HEK293 (cell line): ENCODE measurements around the gene SYNPO2.
A peak's percentile ranks its signal among the peaks of the same experiment; 100 is the strongest.

Source experiments
- CTCF ChIA-PET: fragments of 350-600 bp; formaldehyde crosslinking; extraction: SDS; loops from one replicate; lab custom pipeline; 2021; ENCODE audit warnings: antibody characterized with exemption; lab: Yijun Ruan, JAX
- POLR2A ChIA-PET: fragments of 300-600 bp; formaldehyde crosslinking; extraction: SDS; loops from one replicate; lab custom pipeline; 2020; ENCODE audit warnings: antibody characterized with exemption, inconsistent platforms; lab: Yijun Ruan, JAX
- H3K27ac ChIP-seq: fragments of 200-500 bp; sonication (Bioruptor generic); 2 replicates; pipeline ENCODE4 v1.5.1; 2014; ENCODE audit warnings: low read depth, low read length, control low read depth, inconsistent platforms; ENCODE audit errors: extremely low read depth
- H3K36me3 ChIP-seq, 2 experiments: fragments of 200-500 bp in 1 of 2; sonication (Bioruptor generic) in 1 of 2; 1 replicate in 1 of 2; 2 replicates in 1 of 2; pipeline ENCODE4 v1.5.1; 2014 to 2017; ENCODE audit warnings: inconsistent platforms in 2 of 2, low read length in 2 of 2; ENCODE audit not compliant: control insufficient read depth in 2 of 2, insufficient read depth in 1 of 2
- H3K4me1 ChIP-seq: fragments of 200-500 bp; sonication (Bioruptor generic); 2 replicates; pipeline ENCODE4 v1.5.1; 2014; ENCODE audit warnings: mild to moderate bottlenecking, low read length, inconsistent platforms; ENCODE audit not compliant: control insufficient read depth, insufficient read depth
- H3K4me3 ChIP-seq: 2 replicates; pipeline ENCODE4 v1.5.1; 2011; ENCODE audit warnings: low read depth, mild to moderate bottlenecking, control low read depth, low read length, moderate library complexity
- H3K9me3 ChIP-seq: fragments of 200-500 bp; sonication (Bioruptor generic); 2 replicates; pipeline ENCODE4 v1.5.1; 2014; ENCODE audit warnings: low read depth, low read length, inconsistent platforms; ENCODE audit not compliant: control insufficient read depth, insufficient read depth
- KLF8 ChIP-seq: fragments of 450-650 bp; formaldehyde crosslinking; IDR thresholded peaks from 2 replicates; pipeline ENCODE4 v1.5.1; 2016; ENCODE audit warnings: missing biosample characterization, missing genetic modification characterization
- PBX3 ChIP-seq: sonication (generic); formaldehyde crosslinking; IDR thresholded peaks from 2 replicates; pipeline ENCODE4 v1.8.1; 2022; ENCODE audit warnings: mild to moderate bottlenecking, moderate library complexity, missing genetic modification reagents
- REPIN1 ChIP-seq: fragments of 450-650 bp; formaldehyde crosslinking; IDR thresholded peaks from 2 replicates; pipeline ENCODE4 v1.5.1; 2017; ENCODE audit warnings: missing biosample characterization, missing genetic modification characterization, low read depth
- SP3 ChIP-seq: fragments of 450-650 bp; formaldehyde crosslinking; IDR thresholded peaks from 2 replicates; pipeline ENCODE4 v1.5.1; 2016; ENCODE audit warnings: missing biosample characterization, missing genetic modification characterization
- ZBTB10 ChIP-seq: fragments of 450-650 bp; formaldehyde crosslinking; IDR thresholded peaks from 2 replicates; pipeline ENCODE4 v1.5.1; 2016; ENCODE audit warnings: missing biosample characterization, missing genetic modification characterization
- ZBTB17 ChIP-seq: fragments of 450-650 bp; formaldehyde crosslinking; IDR thresholded peaks from 2 replicates; pipeline ENCODE4 v1.5.1; 2016; ENCODE audit warnings: missing biosample characterization, missing genetic modification characterization
- ZBTB44 ChIP-seq: fragments of 450-650 bp; IDR thresholded peaks from 2 replicates; pipeline ENCODE4 v1.5.1; 2018; ENCODE audit warnings: missing biosample characterization, mild to moderate bottlenecking, missing genetic modification characterization
- ZNF10 ChIP-seq: fragments of 450-650 bp; formaldehyde crosslinking; IDR thresholded peaks from 2 replicates; pipeline ENCODE4 v1.5.1; 2017; ENCODE audit warnings: missing biosample characterization, missing genetic modification characterization
- ZNF140 ChIP-seq: fragments of 450-650 bp; formaldehyde crosslinking; IDR thresholded peaks from 2 replicates; pipeline ENCODE4 v1.5.1; 2016; ENCODE audit warnings: missing biosample characterization, missing genetic modification characterization
- ZNF157 ChIP-seq: fragments of 450-650 bp; formaldehyde crosslinking; IDR thresholded peaks from 2 replicates; pipeline ENCODE4 v1.5.1; 2016; ENCODE audit warnings: missing biosample characterization, missing genetic modification characterization
- ZNF19 ChIP-seq: fragments of 450-650 bp; formaldehyde crosslinking; IDR thresholded peaks from 2 replicates; pipeline ENCODE4; 2016; ENCODE audit warnings: missing biosample characterization, missing genetic modification characterization, low read depth
- ZNF202 ChIP-seq: fragments of 450-650 bp; formaldehyde crosslinking; IDR thresholded peaks from 2 replicates; pipeline ENCODE4 v1.5.1; 2016; ENCODE audit warnings: missing biosample characterization, missing genetic modification characterization, borderline replicate concordance
- ZNF248 ChIP-seq: fragments of 450-650 bp; formaldehyde crosslinking; IDR thresholded peaks from 2 replicates; pipeline ENCODE4 v1.5.1; 2017; ENCODE audit warnings: missing biosample characterization, missing genetic modification characterization
- ZNF324 ChIP-seq: fragments of 450-650 bp; formaldehyde crosslinking; IDR thresholded peaks from 2 replicates; pipeline ENCODE4 v1.5.1; 2016; ENCODE audit warnings: missing biosample characterization, missing genetic modification characterization
- ZNF335 ChIP-seq: fragments of 450-650 bp; formaldehyde crosslinking; conservative IDR thresholded peaks from 2 replicates; pipeline ENCODE4 v1.5.1; 2016; ENCODE audit warnings: missing biosample characterization, missing genetic modification characterization
- ZNF37A ChIP-seq: fragments of 450-650 bp; IDR thresholded peaks from 2 replicates; pipeline ENCODE4 v1.5.1; 2018; ENCODE audit warnings: missing biosample characterization, missing genetic modification characterization
- ZNF398 ChIP-seq: fragments of 450-650 bp; formaldehyde crosslinking; IDR thresholded peaks from 2 replicates; pipeline ENCODE4 v1.5.1; 2017; ENCODE audit warnings: missing biosample characterization, missing genetic modification characterization
- ZNF449 ChIP-seq: fragments of 450-650 bp; formaldehyde crosslinking; IDR thresholded peaks from 2 replicates; pipeline ENCODE4 v1.5.1; 2017; ENCODE audit warnings: missing biosample characterization, mild to moderate bottlenecking, missing genetic modification characterization, moderate library complexity
- ZNF48 ChIP-seq: fragments of 450-650 bp; formaldehyde crosslinking; IDR thresholded peaks from 2 replicates; pipeline ENCODE4 v1.5.1; 2016; ENCODE audit warnings: missing biosample characterization, missing genetic modification characterization
- ZNF501 ChIP-seq: fragments of 450-650 bp; formaldehyde crosslinking; IDR thresholded peaks from 2 replicates; pipeline ENCODE4 v1.5.1; 2016; ENCODE audit warnings: missing biosample characterization, missing genetic modification characterization
- ZNF544 ChIP-seq: fragments of 450-650 bp; formaldehyde crosslinking; IDR thresholded peaks from 2 replicates; pipeline ENCODE4 v1.5.0; 2017; ENCODE audit warnings: missing biosample characterization, missing genetic modification characterization
- ZNF623 ChIP-seq: fragments of 450-650 bp; formaldehyde crosslinking; IDR thresholded peaks from 2 replicates; pipeline ENCODE4 v1.5.1; 2016; ENCODE audit warnings: missing biosample characterization, missing genetic modification characterization
- ZNF654 ChIP-seq: fragments of 450-650 bp; formaldehyde crosslinking; IDR thresholded peaks from 2 replicates; pipeline ENCODE4 v1.5.1; 2016; ENCODE audit warnings: low read depth, missing biosample characterization, missing genetic modification characterization
- ZNF747 ChIP-seq: fragments of 450-650 bp; formaldehyde crosslinking; IDR thresholded peaks from 2 replicates; pipeline ENCODE4 v1.5.1; 2016; ENCODE audit warnings: missing biosample characterization, missing genetic modification characterization

The SYNPO2 gene

GRCh38 chr4:119041396-119041795 is 152.7 kb downstream of the SYNPO2 start:
- H3K4me3 ChIP-seq: no peak overlapping the region
- POLR2A ChIA-PET: no interaction called here
- H3K36me3 ChIP-seq: no peaks in the 10 kb centered on the region
- no peaks in the 10 kb centered on the region for H3K9me3 ChIP-seq
- CTCF ChIA-PET: interaction anchor here (0.6 to 1.7 kb wide), 14 partner anchors 8 to 709 kb away, joined by 3 to 6 read pairs (median 3); partner anchors contain the start of gene USP53
- TF ChIP-seq ZBTB17 (tag by site-specific recombination) (no peak), ZBTB44 (no peak), ZNF248 (no peak), ZNF19 (tag by site-specific recombination) (no peak), ZNF37A (tag by site-specific recombination) (no peak), PBX3 (CRISPR knock-in tag) (no peak), SP3 (tag by site-specific recombination) (no peak), REPIN1 (no peak), ZNF449 (tag by site-specific recombination) (no peak)
- H3K27ac ChIP-seq: no peak overlapping the region
- H3K4me1 ChIP-seq: no peaks in the 10 kb centered on the region

- no peaks in the 10 kb centered on the region for H3K4me1 ChIP-seq
- ChIA-PET CTCF (interaction anchor here (0.6 to 1.8 kb wide), 6 partner anchors 8 to 254 kb away, joined by 3 to 6 read pairs (median 4); partner anchors contain the start of gene USP53), POLR2A (no interaction called here)
- H3K4me3 ChIP-seq: no peak overlapping the region
- no peaks in the 10 kb centered on the region for H3K36me3 ChIP-seq
- H3K9me3 ChIP-seq: no peaks in the 10 kb centered on the region
- H3K27ac ChIP-seq: no peak overlapping the region
- TF ChIP-seq ZBTB10 (tag by site-specific recombination): no peak
- no peak for TF ChIP-seq ZNF10
- TF ChIP-seq ZNF48: no peak
- no peak for TF ChIP-seq ZNF140 (tag by site-specific recombination)
- TF ChIP-seq ZNF157 (tag by site-specific recombination): no peak
- no peak for TF ChIP-seq ZNF324
- TF ChIP-seq KLF8 (tag by site-specific recombination): no peak
- no peak for TF ChIP-seq ZBTB44
- TF ChIP-seq ZNF623: no peak
- TF ChIP-seq ZNF747 (tag by site-specific recombination): no peak
- TF ChIP-seq ZNF654: peak; percentile 73
- TF ChIP-seq ZNF501: no peak
- TF ChIP-seq ZNF335: 0 out of 2 replicates have a peak, but pooled peaks have one; percentile 19
- no peak for TF ChIP-seq ZNF202 (tag by site-specific recombination)
- TF ChIP-seq ZNF398 (tag by site-specific recombination): no peak
- TF ChIP-seq ZNF544 (tag by site-specific recombination): no peak
Measured at GRCh38 chr4:119041951-119042560, 153.4 kb downstream of the SYNPO2 start.
